ENCODE results near the gene DYSF. TPM values are rescaled to one million over a fixed set of nuclear protein-coding genes. Genes with fewer than 3 reads are reported as not detected.

DYSF gene
- total RNA-seq, 1 donor from 2014 or later: 11.1 TPM

GRCh38 chr2:71555798-71556454 lies 102.6 kb downstream of the DYSF start:
- Mint-ChIP-seq H3K4me1 (ENCODE audit: low read depth, unreplicated experiment) (peaks cover 4% of the 10 kb centered on the region), H3K27me3 (ENCODE audit: unreplicated experiment) (peaks cover 5% of the 10 kb centered on the region), H3K4me3 (ENCODE audit: unreplicated experiment) (no peak overlapping the region), H3K27ac (ENCODE audit: unreplicated experiment) (no peak overlapping the region), H3K36me3 (ENCODE audit: unreplicated experiment) (no peaks in the 10 kb centered on the region), H3K9me3 (ENCODE audit: unreplicated experiment) (peaks cover 1% of the 10 kb centered on the region)
- no peak for DNase-seq
- TF ChIP-seq, protein P1, sequence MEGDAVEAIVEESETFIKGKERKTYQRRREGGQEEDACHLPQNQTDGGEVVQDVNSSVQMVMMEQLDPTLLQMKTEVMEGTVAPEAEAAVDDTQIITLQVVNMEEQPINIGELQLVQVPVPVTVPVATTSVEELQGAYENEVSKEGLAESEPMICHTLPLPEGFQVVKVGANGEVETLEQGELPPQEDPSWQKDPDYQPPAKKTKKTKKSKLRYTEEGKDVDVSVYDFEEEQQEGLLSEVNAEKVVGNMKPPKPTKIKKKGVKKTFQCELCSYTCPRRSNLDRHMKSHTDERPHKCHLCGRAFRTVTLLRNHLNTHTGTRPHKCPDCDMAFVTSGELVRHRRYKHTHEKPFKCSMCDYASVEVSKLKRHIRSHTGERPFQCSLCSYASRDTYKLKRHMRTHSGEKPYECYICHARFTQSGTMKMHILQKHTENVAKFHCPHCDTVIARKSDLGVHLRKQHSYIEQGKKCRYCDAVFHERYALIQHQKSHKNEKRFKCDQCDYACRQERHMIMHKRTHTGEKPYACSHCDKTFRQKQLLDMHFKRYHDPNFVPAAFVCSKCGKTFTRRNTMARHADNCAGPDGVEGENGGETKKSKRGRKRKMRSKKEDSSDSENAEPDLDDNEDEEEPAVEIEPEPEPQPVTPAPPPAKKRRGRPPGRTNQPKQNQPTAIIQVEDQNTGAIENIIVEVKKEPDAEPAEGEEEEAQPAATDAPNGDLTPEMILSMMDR (IDR thresholded peaks at IDR 0.05; ENCODE audit: partially characterized antibody, unreplicated experiment): no peak

- DNase-seq: no peak
- peaks cover 5% of the 10 kb centered on the region for H3K4me1 Mint-ChIP-seq (ENCODE audit: low read depth, unreplicated experiment)
- TF ChIP-seq, protein P1 (IDR thresholded peaks at IDR 0.05; ENCODE audit: partially characterized antibody, unreplicated experiment): no peak
- H3K27ac Mint-ChIP-seq (ENCODE audit: unreplicated experiment): no peak overlapping the region
- peaks cover 8% of the 10 kb centered on the region for H3K27me3 Mint-ChIP-seq (ENCODE audit: unreplicated experiment)
- H3K36me3 Mint-ChIP-seq (ENCODE audit: unreplicated experiment): no peaks in the 10 kb centered on the region
- no peaks in the 10 kb centered on the region for H3K9me3 Mint-ChIP-seq (ENCODE audit: unreplicated experiment)
- no peak overlapping the region for H3K4me3 Mint-ChIP-seq (ENCODE audit: unreplicated experiment)
These were observed 103.4 kb downstream of the DYSF start for GRCh38 chr2:71556692-71557250.

DNA sequence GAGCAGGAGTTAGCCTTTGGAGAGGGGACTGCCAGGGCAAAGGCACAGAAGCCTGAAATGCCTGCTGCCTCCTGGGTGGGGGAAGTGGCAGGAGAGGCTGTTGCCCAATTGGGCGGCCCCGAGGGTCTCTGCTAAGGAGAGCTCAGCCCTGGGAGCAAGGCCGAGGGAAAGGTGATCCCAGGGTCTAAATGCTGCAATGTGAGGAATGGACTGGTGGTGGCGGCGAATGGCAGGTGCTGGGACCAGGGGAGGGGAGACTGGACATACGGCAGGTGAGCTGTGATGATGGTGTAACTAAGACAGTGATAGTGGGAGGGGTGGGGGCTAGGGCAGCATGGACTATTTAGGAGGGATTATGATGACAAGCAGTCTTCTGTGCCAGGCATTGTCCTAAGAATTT lies 104.0 kb downstream of the DYSF start:
- no peaks in the 10 kb centered on the region for H3K9me3 Mint-ChIP-seq (ENCODE audit: unreplicated experiment)
- no peaks in the 10 kb centered on the region for H3K36me3 Mint-ChIP-seq (ENCODE audit: unreplicated experiment)
- TF ChIP-seq, protein P1 (IDR thresholded peaks at IDR 0.05; ENCODE audit: partially characterized antibody, unreplicated experiment): no peak
- no peak for DNase-seq
- peaks cover 6% of the 10 kb centered on the region for H3K27me3 Mint-ChIP-seq (ENCODE audit: unreplicated experiment)
- peaks cover 5% of the 10 kb centered on the region for H3K4me1 Mint-ChIP-seq (ENCODE audit: low read depth, unreplicated experiment)
- no peak overlapping the region for H3K27ac Mint-ChIP-seq (ENCODE audit: unreplicated experiment)
- no peak overlapping the region for H3K4me3 Mint-ChIP-seq (ENCODE audit: unreplicated experiment)

DNA sequence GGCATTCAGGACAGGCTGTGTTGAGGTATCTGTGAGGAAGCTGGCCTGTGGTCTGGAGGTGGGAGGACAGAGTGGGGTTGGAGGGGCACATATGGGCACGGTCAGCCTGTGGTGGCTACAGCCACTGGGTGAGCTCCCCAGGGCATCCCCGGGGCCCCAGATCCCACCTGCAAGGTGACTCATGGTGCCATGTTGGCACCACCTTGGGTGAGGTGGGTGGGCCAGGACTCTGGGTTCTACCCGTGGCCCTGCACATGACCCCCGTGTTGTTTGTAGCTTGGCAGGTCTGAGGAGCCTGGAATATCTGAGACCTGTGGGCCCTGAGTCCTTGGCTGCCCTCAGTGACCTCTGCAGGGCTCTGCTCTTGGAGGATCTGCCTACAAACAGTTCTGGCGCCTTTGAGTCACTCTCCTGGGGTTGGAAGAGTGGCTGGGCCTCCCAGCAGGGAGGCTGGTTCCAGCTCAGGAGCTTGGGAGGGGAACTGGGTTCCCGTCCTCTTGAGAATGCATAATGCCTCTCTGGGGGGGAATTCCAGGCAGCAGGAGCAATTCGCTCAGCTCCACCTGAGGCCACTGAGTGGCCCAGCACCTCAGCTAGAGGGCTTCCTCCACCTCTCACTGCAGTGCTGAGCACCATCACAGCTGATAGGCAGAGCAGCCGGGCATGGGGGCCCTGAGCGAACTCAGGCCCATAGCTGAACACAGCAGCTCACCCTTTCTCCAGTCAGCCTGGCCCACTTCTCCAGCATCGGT lies 105.1 kb downstream of the DYSF start:
- no peak for DNase-seq
- H3K4me3 Mint-ChIP-seq (ENCODE audit: unreplicated experiment): no peak overlapping the region

More for the DNA sequence above, 105.1 kb downstream of the DYSF start:
- peaks cover 6% of the 10 kb centered on the region for H3K27me3 Mint-ChIP-seq (ENCODE audit: unreplicated experiment)
- no peaks in the 10 kb centered on the region for H3K36me3 Mint-ChIP-seq (ENCODE audit: unreplicated experiment)
- no peaks in the 10 kb centered on the region for H3K9me3 Mint-ChIP-seq (ENCODE audit: unreplicated experiment)
- peaks cover 5% of the 10 kb centered on the region for H3K4me1 Mint-ChIP-seq (ENCODE audit: low read depth, unreplicated experiment)
- no peak overlapping the region for H3K27ac Mint-ChIP-seq (ENCODE audit: unreplicated experiment)
- TF ChIP-seq, protein P1 (IDR thresholded peaks at IDR 0.05; ENCODE audit: partially characterized antibody, unreplicated experiment): no peak
